ENCODE data around the gene L3MBTL4.
"Not testable (repeated sequence)": the region's sequence is repeated elsewhere in the genome, so short reads cannot be mapped to it uniquely, and the experiment has no call there.

Gene L3MBTL4

GRCh38 chr18:6406910-6407470 lies 7.7 kb downstream of the L3MBTL4 start:
- DNase-seq (ENCODE audit: low read depth in 2 of 2): no peak

- DNase-seq (ENCODE audit: low read depth in 2 of 2): no peak
These were observed 8.4 kb downstream of the L3MBTL4 start for GRCh38 chr18:6406075-6406909.

- DNase-seq (ENCODE audit: low read depth in 2 of 2): no peak
These were observed 9.3 kb downstream of the L3MBTL4 start for GRCh38 chr18:6405237-6406074.

- no peak for DNase-seq (ENCODE audit: low read depth in 2 of 2)
These were observed 9.9 kb downstream of the L3MBTL4 start for GRCh38 chr18:6404834-6405233.

GRCh38 chr18:6401687-6402086 lies 13.0 kb downstream of the L3MBTL4 start:
- no peak for DNase-seq (ENCODE audit: low read depth in 2 of 2)

- DNase-seq (ENCODE audit: low read depth in 2 of 2): no peak
These were observed 14.9 kb downstream of the L3MBTL4 start for GRCh38 chr18:6399776-6400175.

GRCh38 chr18:6397931-6398566 lies 16.7 kb downstream of the L3MBTL4 start:
- DNase-seq (ENCODE audit: low read depth in 2 of 2): no peak

- DNase-seq (ENCODE audit: low read depth in 2 of 2): no peak
These were observed 17.9 kb downstream of the L3MBTL4 start for GRCh38 chr18:6396847-6397246.

- DNase-seq (ENCODE audit: low read depth in 2 of 2): no peak
These were observed 18.4 kb downstream of the L3MBTL4 start for GRCh38 chr18:6396276-6396675.

- no peak for DNase-seq (ENCODE audit: low read depth in 2 of 2)
These were observed 25.7 kb downstream of the L3MBTL4 start for GRCh38 chr18:6389005-6389404.

- no peak for DNase-seq (ENCODE audit: low read depth in 2 of 2)
These were observed 31.7 kb downstream of the L3MBTL4 start for GRCh38 chr18:6382963-6383362.

GRCh38 chr18:6377473-6377872 lies 37.2 kb downstream of the L3MBTL4 start:
- not testable (repeated sequence) for DNase-seq (ENCODE audit: low read depth in 2 of 2)

GRCh38 chr18:6376433-6377229 lies 38.1 kb downstream of the L3MBTL4 start:
- no peak for DNase-seq (ENCODE audit: low read depth in 2 of 2)

- no peak for DNase-seq (ENCODE audit: low read depth in 2 of 2)
These were observed 39.7 kb downstream of the L3MBTL4 start for GRCh38 chr18:6374935-6375529.

- DNase-seq (ENCODE audit: low read depth in 2 of 2): no peak
These were observed 40.4 kb downstream of the L3MBTL4 start for GRCh38 chr18:6374340-6374739.

GRCh38 chr18:6373187-6373586 lies 41.5 kb downstream of the L3MBTL4 start:
- DNase-seq (ENCODE audit: low read depth in 2 of 2): no peak

GRCh38 chr18:6370886-6371635 lies 43.6 kb downstream of the L3MBTL4 start:
- DNase-seq (ENCODE audit: low read depth in 2 of 2): no peak

- no peak for DNase-seq (ENCODE audit: low read depth in 2 of 2)
These were observed 44.3 kb downstream of the L3MBTL4 start for GRCh38 chr18:6370410-6370809.

- DNase-seq (ENCODE audit: low read depth in 2 of 2): no peak
These were observed 46.7 kb downstream of the L3MBTL4 start for GRCh38 chr18:6368017-6368416.

- DNase-seq (ENCODE audit: low read depth in 2 of 2): no peak
These were observed 47.5 kb downstream of the L3MBTL4 start for GRCh38 chr18:6367208-6367607.
